Stomach (tissue), 4 donors: Measurements from ENCODE around the gene DSC3.

ENCODE experiments used
- CTCF ChIP-seq, 7 experiments: fragments of 450-650 bp in 4 of 7; fragments of 200-600 bp in 3 of 7; sonication (generic) in 3 of 7; IDR thresholded peaks; one replicate each; pipeline ENCODE4 v1.5.1; 2016 to 2019; ENCODE audit warnings: antibody characterized with exemption in 7 of 7, control low read depth in 2 of 7, mild to moderate bottlenecking in 1 of 7
- EP300 ChIP-seq: sonication (generic); formaldehyde crosslinking; IDR thresholded peaks from one replicate; pipeline ENCODE4 v1.6.1; 2017; ENCODE audit warnings: antibody characterized with exemption
- POLR2A ChIP-seq, 4 donors: fragments of 450-650 bp; IDR thresholded peaks; one replicate each; pipeline ENCODE4 v1.6.1; 2016; ENCODE audit warnings: antibody characterized with exemption in 4 of 4, control low read depth in 2 of 4, mild to moderate bottlenecking in 1 of 4, moderate library complexity in 1 of 4
- POLR2AphosphoS5 ChIP-seq, 3 donors: sonication (generic); formaldehyde crosslinking; IDR thresholded peaks; one replicate each; pipeline ENCODE4 v1.6.1; 2016; ENCODE audit warnings: antibody characterized with exemption in 3 of 3

DNA sequence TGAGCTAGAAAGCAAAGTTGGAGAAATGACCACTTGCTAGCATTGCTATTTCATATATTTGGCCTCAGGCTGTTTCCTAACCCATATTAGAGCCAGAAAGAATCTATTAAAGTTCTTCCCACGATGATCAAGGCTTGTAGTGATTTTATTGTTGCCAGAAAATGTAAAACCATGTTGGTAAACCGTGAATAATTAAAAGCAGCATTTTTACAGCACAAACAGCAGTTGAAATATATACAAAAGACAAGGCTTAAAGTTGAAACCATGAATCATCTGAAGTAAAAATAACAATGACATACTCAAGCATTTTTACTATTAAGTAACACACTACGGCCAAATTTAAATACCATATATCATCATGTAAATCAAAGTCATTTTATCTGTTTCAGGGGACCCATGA lies 27.7 kb upstream of the DSC3 start:
- no peak for TF ChIP-seq CTCF (IDR thresholded peaks at IDR 0.05)
- TF ChIP-seq POLR2A (IDR thresholded peaks at IDR 0.05) = no peak
- no peak for TF ChIP-seq EP300
- no peak for TF ChIP-seq POLR2AphosphoS5 (IDR thresholded peaks at IDR 0.05)
